Stimulated activated CD8-positive, alpha-beta memory T cell treated with anti-CD3 and anti-CD28 coated beads, Interleukin-4, amount 100 ng/mL, for 1 hour (primary cell): ENCODE results near the gene GRB10.
"Not testable (repeated sequence)": the region's sequence is repeated elsewhere in the genome, so short reads cannot be mapped to it uniquely, and the experiment has no call there.

Experiments
- DNase-seq, 2 donors: peaks; one replicate each; pipeline ENCODE4 v3.0.0-alpha.2; 2020; ENCODE audit warnings: low read depth in 2 of 2, low spot score in 1 of 2

Gene GRB10

DNA sequence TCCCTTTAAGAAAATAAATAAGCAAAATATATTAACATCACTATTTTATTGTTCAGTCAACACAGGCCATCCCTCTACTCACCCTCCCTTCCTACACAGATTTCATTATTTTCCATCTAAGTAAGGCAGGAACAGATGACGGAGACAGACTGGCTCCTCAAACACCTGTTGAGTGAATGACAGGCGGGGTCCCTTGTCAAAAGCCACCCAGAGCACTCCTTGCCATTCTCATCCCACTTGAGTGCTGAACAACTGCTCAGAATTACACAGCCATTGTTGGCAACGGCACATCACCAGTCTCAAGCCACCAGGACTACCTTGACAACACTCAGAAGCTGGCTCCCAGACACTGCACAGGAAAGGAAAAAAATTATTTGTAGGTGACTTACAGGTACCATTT lies 3.3 kb downstream of the GRB10 start:
- DNase-seq = no peak

DNA sequence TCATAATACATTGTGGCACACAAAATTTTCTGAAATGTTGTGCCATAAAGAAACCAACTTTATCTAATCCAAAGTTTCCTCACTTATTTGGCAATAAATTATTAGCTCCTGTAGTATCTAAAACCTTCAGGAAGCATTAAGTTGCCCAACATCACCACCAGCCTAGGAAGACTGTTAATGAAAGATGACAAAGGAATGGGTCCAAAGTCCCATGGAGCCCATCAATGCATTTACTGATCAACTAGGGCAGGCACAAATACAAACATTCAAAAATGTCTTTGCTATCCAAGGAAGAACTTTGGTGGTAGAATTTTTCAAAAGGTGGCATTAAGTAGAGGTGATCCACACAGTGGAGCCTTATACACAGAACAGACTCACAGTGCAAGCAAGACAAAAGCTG lies 4.5 kb downstream of the GRB10 start:
- DNase-seq = no peak

GRCh38 chr7:50775836-50776235 lies 6.9 kb downstream of the GRB10 start:
- no peak for DNase-seq

DNA sequence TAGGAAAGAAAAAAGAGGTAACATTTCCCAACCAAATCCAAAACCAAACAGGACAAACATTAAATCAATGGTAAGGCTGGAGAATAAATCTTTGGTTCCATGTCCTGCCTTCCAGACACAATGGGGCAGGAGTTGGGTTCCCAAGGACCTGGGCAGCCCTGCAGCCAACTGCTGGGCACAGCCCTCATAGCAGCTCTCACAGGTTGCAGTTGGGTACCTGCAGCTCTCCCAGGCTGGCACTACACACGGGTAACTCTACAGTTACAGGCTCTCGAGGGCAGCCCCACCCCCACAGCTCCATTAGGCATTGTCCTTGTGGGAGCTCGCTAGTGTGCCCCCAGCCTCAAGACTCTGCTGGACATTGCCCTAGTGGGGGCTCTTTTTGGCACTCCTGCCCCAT lies 7.5 kb downstream of the GRB10 start:
- DNase-seq = no peak

DNA sequence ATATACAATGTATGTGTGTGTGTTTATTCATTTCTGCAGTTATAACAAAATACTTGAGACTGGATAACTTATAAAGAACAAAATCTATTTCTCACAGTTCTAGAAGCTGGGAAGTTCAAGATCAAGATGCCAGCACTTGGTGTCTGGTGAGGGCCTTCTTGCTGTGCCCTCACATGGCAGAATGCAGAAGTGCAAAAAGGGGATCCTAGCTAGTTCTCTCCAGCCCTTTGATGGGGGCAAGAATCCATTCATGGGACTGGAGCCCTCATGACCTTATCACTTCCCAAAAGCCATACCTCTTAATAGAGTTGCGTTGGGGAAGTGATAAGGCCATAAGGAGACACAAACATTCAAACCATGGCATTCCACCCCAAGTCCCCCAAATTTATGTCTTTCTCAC lies 8.4 kb downstream of the GRB10 start:
- DNase-seq = no peak

DNA sequence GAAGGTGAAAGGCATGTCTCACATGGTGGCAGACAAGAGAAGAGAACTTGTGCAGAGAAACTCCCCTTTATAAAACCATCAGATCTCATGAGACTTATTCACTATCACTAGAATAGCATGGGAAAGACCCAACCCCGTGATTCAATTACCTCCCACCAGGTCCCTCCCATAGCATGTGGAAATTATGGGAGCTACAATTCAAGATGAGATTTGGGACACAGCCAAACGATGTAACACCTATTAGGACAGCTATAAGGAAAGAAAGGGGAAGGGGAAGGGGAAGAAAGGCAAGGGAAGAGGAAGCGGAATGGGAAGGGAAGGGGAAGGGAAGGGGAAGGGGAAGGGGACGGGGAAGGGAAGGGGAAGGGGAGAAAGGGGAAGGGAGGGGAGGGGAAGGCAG lies 9.6 kb downstream of the GRB10 start:
- DNase-seq = not testable (repeated sequence)

- no peak for DNase-seq
Measured at GRCh38 chr7:50771120-50772002, 11.3 kb downstream of the GRB10 start.

GRCh38 chr7:50768485-50769474 lies 13.9 kb downstream of the GRB10 start:
- no peak for DNase-seq

DNA sequence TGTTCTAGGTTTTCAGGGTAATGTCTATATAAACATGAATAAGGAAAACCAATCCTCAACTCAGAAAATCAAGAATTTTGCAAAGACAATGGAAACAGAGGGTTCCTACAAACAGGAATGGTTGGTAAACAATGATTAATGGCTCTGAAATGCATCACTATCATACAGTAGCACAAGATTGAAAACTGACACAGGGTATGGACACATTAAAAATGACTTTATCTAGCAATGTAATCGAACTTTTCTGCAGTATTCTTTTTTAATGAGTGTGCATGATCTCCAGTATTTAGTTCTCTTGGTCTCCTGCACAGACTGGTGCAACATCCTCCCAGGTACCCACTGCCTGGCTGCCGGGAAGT lies 15.9 kb downstream of the GRB10 start:
- no peak for DNase-seq

GRCh38 chr7:50766106-50766848 lies 16.4 kb downstream of the GRB10 start:
- no peak for DNase-seq

GRCh38 chr7:50762337-50762736 lies 20.4 kb downstream of the GRB10 start:
- DNase-seq = no peak

- no peak for DNase-seq
Measured at GRCh38 chr7:50761713-50762112, 21.0 kb downstream of the GRB10 start.

- DNase-seq = no peak
Measured at GRCh38 chr7:50757703-50758390, 24.8 kb downstream of the GRB10 start.

- no peak for DNase-seq
Measured at GRCh38 chr7:50756180-50756579, 26.5 kb downstream of the GRB10 start.

- no peak for DNase-seq
Measured at GRCh38 chr7:50754684-50755083, 28.0 kb downstream of the GRB10 start.

GRCh38 chr7:50754241-50754640 lies 28.5 kb downstream of the GRB10 start:
- no peak for DNase-seq

DNA sequence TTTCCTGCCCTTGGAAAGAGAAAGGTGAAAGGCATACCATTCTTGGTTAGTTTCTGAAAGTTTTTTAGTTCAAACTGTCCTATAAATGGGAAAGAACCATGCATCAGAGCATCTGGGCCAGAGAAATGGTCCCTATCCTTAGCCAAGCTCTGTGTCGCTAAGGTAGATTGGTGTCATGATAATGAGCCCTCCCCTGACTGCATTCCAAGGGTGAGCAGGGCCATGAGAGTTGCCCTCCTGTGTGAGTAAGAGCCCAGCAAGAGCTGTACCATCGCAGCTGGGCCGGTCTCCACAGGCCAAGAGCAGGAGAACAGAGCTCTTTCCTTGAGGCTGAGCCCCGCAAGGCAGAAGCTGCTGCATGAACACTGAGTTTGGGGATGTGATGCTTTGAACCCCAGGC lies 30.3 kb downstream of the GRB10 start:
- no peak for DNase-seq

DNA sequence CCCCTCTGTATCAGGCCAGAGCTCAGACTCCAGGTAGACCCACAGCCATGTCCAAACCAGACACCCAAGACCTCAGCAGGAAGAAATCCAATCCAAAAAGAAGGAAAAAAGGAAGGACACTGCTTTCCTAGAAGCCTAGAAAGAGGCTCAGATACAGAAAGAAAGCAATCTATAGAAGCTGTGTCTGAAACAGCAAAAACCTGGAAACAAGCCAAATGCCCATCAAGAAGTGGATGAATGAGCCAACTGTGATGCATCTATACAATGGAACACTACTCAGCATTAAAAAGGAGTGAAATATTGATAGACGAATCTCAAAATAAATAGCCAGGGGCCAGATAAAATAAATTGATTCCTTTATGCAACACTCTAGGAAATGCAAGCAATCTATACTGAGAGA lies 31.6 kb downstream of the GRB10 start:
- no peak for DNase-seq

GRCh38 chr7:50749896-50750295 lies 32.8 kb downstream of the GRB10 start:
- no peak for DNase-seq

- DNase-seq = no peak
Measured at GRCh38 chr7:50748472-50748871, 34.2 kb downstream of the GRB10 start.

- DNase-seq = no peak
Measured at GRCh38 chr7:50745835-50746234, 36.9 kb downstream of the GRB10 start.
